Activated CD4-positive, alpha-beta T cell treated with anti-CD3 and anti-CD28 coated beads, Interleukin-2, amount 10 ng/mL, durations not matched to agents 24 days and 14 days (primary cell): ENCODE measurements around the gene BCL6. TPM values are rescaled to one million over a fixed set of nuclear protein-coding genes. Genes with fewer than 3 reads are reported as not detected.
A peak's percentile ranks its signal among the peaks of the same experiment; 100 is the strongest.

Experiments used
- DNase-seq: peaks from one replicate; pipeline ENCODE4 v3.0.0; 2022
- H3K27ac Mint-ChIP-seq: one replicate; pipeline ENCODE4 v1.8.0; 2022; ENCODE audit warnings: mild to moderate bottlenecking, mixed read lengths
- H3K27me3 Mint-ChIP-seq: one replicate; pipeline ENCODE4 v1.8.0; 2022; ENCODE audit warnings: mixed read lengths
- H3K36me3 Mint-ChIP-seq: one replicate; pipeline ENCODE4 v1.8.0; 2022; ENCODE audit warnings: low read depth, mild to moderate bottlenecking, mixed read lengths
- H3K4me1 Mint-ChIP-seq: one replicate; pipeline ENCODE4 v1.8.0; 2021; ENCODE audit warnings: mixed read lengths
- H3K4me3 Mint-ChIP-seq: one replicate; pipeline ENCODE4 v1.8.0; 2022; ENCODE audit warnings: mild to moderate bottlenecking, moderate library complexity, mixed read lengths
- H3K9me3 Mint-ChIP-seq: one replicate; pipeline ENCODE4 v1.8.0; 2021; ENCODE audit warnings: mixed read lengths
- intact Hi-C: fragments of 100-400 bp; cut with micrococcal nuclease; formaldehyde crosslinking; loops from one replicate; pipeline ENCODE4 v1.15.1; 2023
- total RNA-seq: library from RNA; stranded (reverse); gene quantifications from 2 replicates; pipeline ENCODE4 v1.2.3, GENCODE V29; 2022

The BCL6 gene
- total RNA-seq, 1 donor from 2014 or later = 41.7 TPM

GRCh38 chr3:187748050-187748481 lies 2.8 kb upstream of the BCL6 start:
- peaks cover 3% of the 10 kb centered on the region for H3K9me3 Mint-ChIP-seq
- H3K4me3 Mint-ChIP-seq = peak overlapping the region; percentile 98
- intact Hi-C loops = loop anchor here (1.0 to 10.0 kb wide), 2 partner anchors 29 to 1577 kb away; no protein-coding TSS in a partner anchor
- peak overlapping the region; percentile 99 for H3K27ac Mint-ChIP-seq
- H3K27me3 Mint-ChIP-seq = no peaks in the 10 kb centered on the region
- peaks cover 62% of the 10 kb centered on the region for H3K4me1 Mint-ChIP-seq
- DNase-seq = peak; percentile 98
- H3K36me3 Mint-ChIP-seq = peaks cover 13% of the 10 kb centered on the region

GRCh38 chr3:187747506-187747905 lies 2.2 kb upstream of the BCL6 start:
- Mint-ChIP-seq H3K4me1 (peaks cover 62% of the 10 kb centered on the region), H3K27me3 (no peaks in the 10 kb centered on the region), H3K27ac (peak overlapping the region; percentile 99), H3K36me3 (peaks cover 13% of the 10 kb centered on the region), H3K9me3 (peaks cover 3% of the 10 kb centered on the region), H3K4me3 (peak overlapping the region; percentile 98)
- DNase-seq = no peak
- intact Hi-C loops = loop anchor here (10.0 kb wide), 1 partner anchor 1577 kb away; no protein-coding TSS in a partner anchor

- peak overlapping the region; percentile 99 for H3K27ac Mint-ChIP-seq
- DNase-seq = peak; percentile 81
- H3K4me1 Mint-ChIP-seq = peaks cover 63% of the 10 kb centered on the region
- H3K4me3 Mint-ChIP-seq = peak overlapping the region; percentile 98
- peaks cover under 1% of the 10 kb centered on the region for H3K9me3 Mint-ChIP-seq
- peaks cover 16% of the 10 kb centered on the region for H3K36me3 Mint-ChIP-seq
- intact Hi-C loops = loop anchor here (1.0 to 10.0 kb wide), 3 partner anchors 124 to 1578 kb away; no protein-coding TSS in a partner anchor
- no peaks in the 10 kb centered on the region for H3K27me3 Mint-ChIP-seq
These were observed 1.4 kb upstream of the BCL6 start for GRCh38 chr3:187746442-187747281.

GRCh38 chr3:187746059-187746441 lies 782 bp upstream of the BCL6 start:
- intact Hi-C loops = loop anchor here (1.0 to 10.0 kb wide), 3 partner anchors 124 to 1579 kb away; no protein-coding TSS in a partner anchor
- Mint-ChIP-seq H3K36me3 (peaks cover 16% of the 10 kb centered on the region), H3K27ac (peak overlapping the region; percentile 99), H3K4me1 (peaks cover 63% of the 10 kb centered on the region), H3K9me3 (no peaks in the 10 kb centered on the region), H3K4me3 (peak overlapping the region; percentile 98), H3K27me3 (no peaks in the 10 kb centered on the region)
- no peak for DNase-seq

- Mint-ChIP-seq H3K4me3 (peak overlapping the region; percentile 98), H3K4me1 (peaks cover 56% of the 10 kb centered on the region), H3K27ac (peak overlapping the region; percentile 99), H3K9me3 (no peaks in the 10 kb centered on the region), H3K27me3 (no peaks in the 10 kb centered on the region), H3K36me3 (peaks cover 16% of the 10 kb centered on the region)
- intact Hi-C loops = loop anchor here (1.0 to 10.0 kb wide), 12 partner anchors 58 to 1580 kb away; partner anchors contain the start of gene LPP
- DNase-seq = peak; percentile 87
These were observed 808 bp downstream of the BCL6 start for GRCh38 chr3:187744169-187745151.

- Mint-ChIP-seq H3K4me3 (peak overlapping the region; percentile 98), H3K9me3 (no peaks in the 10 kb centered on the region), H3K27me3 (no peaks in the 10 kb centered on the region), H3K4me1 (peaks cover 55% of the 10 kb centered on the region), H3K27ac (peak overlapping the region; percentile 99), H3K36me3 (peaks cover 16% of the 10 kb centered on the region)
- intact Hi-C loops = loop anchor here (1.0 to 10.0 kb wide), 5 partner anchors 59 to 1581 kb away; no protein-coding TSS in a partner anchor
- peak; percentile 88 for DNase-seq
These were observed 1.8 kb downstream of the BCL6 start for GRCh38 chr3:187743195-187744141.

- Mint-ChIP-seq H3K27ac (peak overlapping the region; percentile 99), H3K27me3 (no peaks in the 10 kb centered on the region), H3K4me3 (peak overlapping the region; percentile 98), H3K4me1 (peaks cover 46% of the 10 kb centered on the region), H3K36me3 (peaks cover 16% of the 10 kb centered on the region), H3K9me3 (no peaks in the 10 kb centered on the region)
- peak; percentile 73 for DNase-seq
- intact Hi-C loops = loop anchor here (1.0 to 10.0 kb wide), 8 partner anchors 234 to 1582 kb away; no protein-coding TSS in a partner anchor
These were observed 2.7 kb downstream of the BCL6 start for GRCh38 chr3:187742351-187743171.

- H3K36me3 Mint-ChIP-seq = peaks cover 22% of the 10 kb centered on the region
- peaks cover 47% of the 10 kb centered on the region for H3K4me1 Mint-ChIP-seq
- no peaks in the 10 kb centered on the region for H3K27me3 Mint-ChIP-seq
- H3K9me3 Mint-ChIP-seq = no peaks in the 10 kb centered on the region
- peak overlapping the region; percentile 98 for H3K4me3 Mint-ChIP-seq
- intact Hi-C loops = loop anchor here (1.0 to 10.0 kb wide), 12 partner anchors 235 to 1583 kb away; no protein-coding TSS in a partner anchor
- peak overlapping the region; percentile 99 for H3K27ac Mint-ChIP-seq
- peak; percentile 93 for DNase-seq
These were observed 3.6 kb downstream of the BCL6 start for GRCh38 chr3:187741403-187742350.

GRCh38 chr3:187740421-187741399 lies 4.6 kb downstream of the BCL6 start:
- intact Hi-C loops = loop anchor here (1.0 to 10.0 kb wide), 6 partner anchors 514 to 1584 kb away; no protein-coding TSS in a partner anchor
- H3K4me1 Mint-ChIP-seq = peaks cover 51% of the 10 kb centered on the region
- H3K27ac Mint-ChIP-seq = peak overlapping the region; percentile 99
- no peaks in the 10 kb centered on the region for H3K27me3 Mint-ChIP-seq
- H3K4me3 Mint-ChIP-seq = peak overlapping the region; percentile 98
- peaks cover 27% of the 10 kb centered on the region for H3K36me3 Mint-ChIP-seq
- DNase-seq = peak; percentile 92
- no peaks in the 10 kb centered on the region for H3K9me3 Mint-ChIP-seq
